Uterus (tissue), 2 donors: ENCODE data around the gene ULK3.

Experiments used
- POLR2A ChIP-seq, 2 donors: fragments of 450-650 bp; IDR thresholded peaks; one replicate each; pipeline ENCODE4 v1.6.1; 2016; ENCODE audit warnings: antibody characterized with exemption in 2 of 2, mild to moderate bottlenecking in 1 of 2, moderate library complexity in 1 of 2
- TF ChIP-seq, protein P1 (sequence below), 4 experiments: fragments of 200-600 bp in 2 of 4; fragments of 450-650 bp in 2 of 4; sonication (generic) in 2 of 4; IDR thresholded peaks; one replicate each; pipeline ENCODE4 v1.5.1; 2016 to 2019; ENCODE audit warnings: antibody characterized with exemption in 4 of 4, mild to moderate bottlenecking in 2 of 4, moderate library complexity in 1 of 4

DNA sequence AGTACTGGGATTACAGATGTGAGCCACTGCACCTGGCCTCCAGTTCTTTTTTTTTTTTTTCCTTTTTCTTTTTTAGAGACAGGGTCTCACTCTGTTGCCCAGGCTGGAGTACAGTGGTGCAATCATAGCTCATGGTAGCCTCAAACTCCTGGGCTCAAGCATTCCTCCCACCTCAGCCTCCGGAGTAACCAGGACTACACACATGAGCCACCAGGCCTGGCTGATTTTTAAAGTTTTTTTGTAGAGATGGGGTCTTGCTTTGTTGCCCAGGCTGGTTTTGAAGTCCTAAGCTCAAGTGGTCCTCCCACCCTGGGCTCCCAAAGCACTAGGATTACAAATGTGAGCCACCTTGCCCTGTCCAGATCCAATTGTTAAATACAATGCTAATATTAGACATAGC, 13.6 kb upstream of the ULK3 start:
- TF ChIP-seq, protein P1, sequence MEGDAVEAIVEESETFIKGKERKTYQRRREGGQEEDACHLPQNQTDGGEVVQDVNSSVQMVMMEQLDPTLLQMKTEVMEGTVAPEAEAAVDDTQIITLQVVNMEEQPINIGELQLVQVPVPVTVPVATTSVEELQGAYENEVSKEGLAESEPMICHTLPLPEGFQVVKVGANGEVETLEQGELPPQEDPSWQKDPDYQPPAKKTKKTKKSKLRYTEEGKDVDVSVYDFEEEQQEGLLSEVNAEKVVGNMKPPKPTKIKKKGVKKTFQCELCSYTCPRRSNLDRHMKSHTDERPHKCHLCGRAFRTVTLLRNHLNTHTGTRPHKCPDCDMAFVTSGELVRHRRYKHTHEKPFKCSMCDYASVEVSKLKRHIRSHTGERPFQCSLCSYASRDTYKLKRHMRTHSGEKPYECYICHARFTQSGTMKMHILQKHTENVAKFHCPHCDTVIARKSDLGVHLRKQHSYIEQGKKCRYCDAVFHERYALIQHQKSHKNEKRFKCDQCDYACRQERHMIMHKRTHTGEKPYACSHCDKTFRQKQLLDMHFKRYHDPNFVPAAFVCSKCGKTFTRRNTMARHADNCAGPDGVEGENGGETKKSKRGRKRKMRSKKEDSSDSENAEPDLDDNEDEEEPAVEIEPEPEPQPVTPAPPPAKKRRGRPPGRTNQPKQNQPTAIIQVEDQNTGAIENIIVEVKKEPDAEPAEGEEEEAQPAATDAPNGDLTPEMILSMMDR (IDR thresholded peaks at IDR 0.05) = no peak
- no peak for TF ChIP-seq POLR2A (IDR thresholded peaks at IDR 0.05)
